Measurements from ENCODE around the gene AP3M1.

The AP3M1 gene

DNA sequence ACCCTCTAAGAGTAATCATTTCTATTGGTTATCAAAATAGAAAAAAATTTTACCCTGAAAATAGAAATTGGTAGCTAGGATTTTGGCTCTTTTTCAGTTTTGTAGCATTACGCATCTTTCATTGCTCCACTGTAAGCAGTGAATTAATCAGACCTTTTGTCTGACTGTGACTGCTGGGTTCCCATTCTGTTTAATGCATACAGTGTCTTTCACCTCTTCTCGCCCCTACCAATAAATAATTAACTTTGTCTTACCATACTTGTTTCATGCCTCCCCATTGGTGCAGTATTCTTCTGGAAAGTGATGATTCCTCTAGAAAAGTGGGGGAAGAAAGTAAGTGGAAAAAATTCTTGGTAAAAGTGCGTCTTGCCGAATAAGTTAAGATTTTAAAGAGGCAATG, 73.2 kb downstream of the AP3M1 start:
- no peak for DNase-seq

DNA sequence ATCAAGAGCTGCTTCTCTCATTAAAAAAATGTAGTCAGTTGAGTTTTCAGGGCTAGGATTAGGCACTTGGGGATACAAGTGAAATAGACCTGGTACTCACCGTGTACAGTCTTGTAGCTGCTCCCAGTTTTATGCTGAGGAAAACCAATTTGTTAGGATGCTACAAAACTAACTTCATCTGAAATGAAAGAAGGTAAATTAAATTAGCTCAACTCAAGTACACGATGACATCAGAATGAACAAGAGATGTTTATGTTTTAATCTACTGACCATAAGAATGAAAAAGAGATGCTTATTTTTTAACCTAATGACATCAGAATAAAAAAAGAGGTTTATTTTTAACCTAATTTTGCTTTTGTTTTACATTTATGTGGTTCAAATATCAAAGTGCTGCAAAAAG, 73.7 kb downstream of the AP3M1 start:
- DNase-seq: no peak

DNA sequence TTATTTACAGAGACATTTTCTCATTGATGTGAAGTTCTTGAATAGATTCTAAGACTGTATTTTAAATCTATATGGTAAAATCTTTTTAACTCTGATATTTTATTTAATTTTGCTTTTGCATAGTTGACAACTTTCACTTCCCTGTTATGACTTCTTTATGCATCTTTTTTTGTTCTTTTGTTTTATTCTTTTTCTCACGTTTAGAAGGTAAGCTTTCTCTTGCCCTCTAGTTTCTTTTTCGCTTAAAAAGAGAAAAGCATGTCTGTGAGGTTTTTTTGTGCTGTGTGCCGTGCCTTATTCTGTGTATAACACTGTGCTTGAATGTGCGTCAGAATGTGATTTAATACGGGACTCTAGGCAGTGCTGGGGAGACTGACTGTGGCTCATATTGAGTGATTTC, 74.7 kb downstream of the AP3M1 start:
- no peak for DNase-seq

DNA sequence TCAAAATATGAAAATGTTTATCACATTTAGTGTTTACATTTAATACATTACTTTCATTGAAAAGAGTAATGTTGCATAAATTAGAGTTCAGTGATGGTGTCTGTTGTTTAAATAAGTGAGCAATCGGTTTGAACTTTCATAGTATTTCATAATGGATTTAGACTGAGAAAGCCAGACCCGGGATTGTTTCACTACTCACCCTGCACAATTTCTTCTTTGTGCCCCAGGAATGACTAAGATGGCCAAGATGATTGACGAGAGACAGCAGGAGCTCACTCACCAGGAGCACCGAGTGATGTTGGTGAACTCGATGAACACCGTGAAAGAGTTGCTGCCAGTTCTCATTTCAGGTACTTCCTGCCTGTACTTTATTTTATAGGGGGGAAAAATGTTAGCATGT, 78.1 kb downstream of the AP3M1 start:
- no peak for DNase-seq

DNA sequence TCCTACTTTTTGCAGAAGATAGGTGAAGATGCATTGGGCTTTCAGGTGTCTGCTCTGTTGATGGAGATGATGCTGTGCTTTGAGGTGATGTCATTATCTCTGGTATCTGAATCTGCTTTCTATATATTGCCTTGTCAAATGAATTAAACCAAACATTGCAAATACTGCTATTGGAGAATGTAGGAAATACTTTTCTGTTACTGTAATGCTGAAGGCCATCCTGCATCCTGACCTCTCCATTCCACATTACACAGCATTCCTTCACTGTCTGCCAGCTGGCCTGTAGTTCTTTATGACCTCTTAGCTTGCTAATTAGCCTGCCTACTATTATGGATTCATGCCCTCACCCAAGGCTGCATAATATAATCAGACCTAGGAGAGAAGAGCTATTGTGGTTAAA, 79.5 kb downstream of the AP3M1 start:
- no peak for DNase-seq

Data from NCI-H187 treated with DMSO at 0.1 percent for 48 hours (cell line).